H1 (cell line): Measurements from ENCODE around the gene ATG16L2. TPM values are rescaled to one million over a fixed set of nuclear protein-coding genes. Genes with fewer than 3 reads are reported as not detected.

Experiments used
- CTCF ChIA-PET: fragments of 300-600 bp; sonication (Branson Sonifier 250); formaldehyde crosslinking; loops from one replicate; lab custom pipeline; 2021; ENCODE audit not compliant: partially characterized antibody; lab: Charles Lee
- POLR2A ChIA-PET: fragments of 300-600 bp; sonication (Branson Sonifier 250); formaldehyde crosslinking; loops from one replicate; lab custom pipeline; 2021; ENCODE audit warnings: inconsistent platforms; ENCODE audit not compliant: partially characterized antibody; lab: Charles Lee
- DNase-seq, 2 experiments: peaks; one replicate each; pipeline versions ENCODE4 v3.0.0 to v3.0.0-alpha.2; 2010 to 2022; ENCODE audit warnings: low spot score in 2 of 2, low read depth in 1 of 2, mixed read lengths in 1 of 2
- FAIRE-seq: peaks from 2 replicates; lab custom pipeline; 2011; peaks lifted over from hg19 to GRCh38; lab: Jason Lieb, UNC
- H2AFZ ChIP-seq: 2 replicates; pipeline ENCODE4 v1.8.1; 2012; ENCODE audit warnings: low read length, inconsistent platforms
- H2AK5ac ChIP-seq: 2 replicates; pipeline ENCODE4 v1.6.1; 2013; ENCODE audit warnings: low read depth, low read length
- H2BK120ac ChIP-seq: replicated peaks from 2 replicates; pipeline ENCODE3; 2013; ENCODE audit warnings: low read depth, low read length, inconsistent platforms
- H2BK12ac ChIP-seq: 2 replicates; pipeline ENCODE4 v1.6.1; 2013; ENCODE audit warnings: low read depth, low read length
- H2BK15ac ChIP-seq: 2 replicates; pipeline ENCODE4 v1.6.1; 2013; ENCODE audit warnings: low read length
- H2BK20ac ChIP-seq: 2 replicates; pipeline ENCODE4 v1.6.1; 2013; ENCODE audit warnings: low read length
- H2BK5ac ChIP-seq: 2 replicates; pipeline ENCODE4 v1.6.1; 2013; ENCODE audit warnings: low read depth, low read length
- H3K14ac ChIP-seq: 2 replicates; pipeline ENCODE4 v1.6.1; 2013; ENCODE audit warnings: inconsistent platforms; ENCODE audit not compliant: insufficient read length
- H3K18ac ChIP-seq: 2 replicates; pipeline ENCODE4 v1.6.1; 2013; ENCODE audit warnings: low read length; ENCODE audit errors: extremely low read depth
- H3K23ac ChIP-seq: 2 replicates; pipeline ENCODE4 v1.6.1; 2013; ENCODE audit warnings: inconsistent platforms; ENCODE audit not compliant: insufficient read length
- H3K23me2 ChIP-seq: 2 replicates; pipeline ENCODE4 v1.6.1; 2013; ENCODE audit warnings: low read depth, low read length
- H3K27ac ChIP-seq: 2 replicates; pipeline ENCODE4 v1.6.1; 2011; ENCODE audit warnings: low read depth, low read length, inconsistent platforms
- H3K27me3 ChIP-seq, 4 experiments: replicated peaks in 1 of 4; 1 replicate in 1 of 4; 2 replicates in 3 of 4; pipeline versions ENCODE4 v1.6.1 to v1.8.1; 2011 to 2013; ENCODE audit warnings: low read length in 3 of 4, mild to moderate bottlenecking in 3 of 4, inconsistent platforms in 2 of 4, mixed read lengths in 2 of 4, moderate library complexity in 1 of 4; ENCODE audit not compliant: control insufficient read depth in 3 of 4, insufficient read depth in 3 of 4; ENCODE audit errors: extremely low read depth in 1 of 4
- H3K36me3 ChIP-seq, 4 experiments: 2 replicates each; pipeline versions ENCODE4 v1.6.1 to v1.8.1; 2011 to 2013; ENCODE audit warnings: mild to moderate bottlenecking in 4 of 4, low read length in 3 of 4, moderate library complexity in 2 of 4, control low read depth in 1 of 4, inconsistent platforms in 1 of 4; ENCODE audit not compliant: insufficient read depth in 4 of 4, control insufficient read depth in 2 of 4
- H3K4ac ChIP-seq: replicated peaks from 2 replicates; pipeline ENCODE3; 2013; ENCODE audit warnings: low read length, low read depth, mixed read lengths, inconsistent platforms; ENCODE audit not compliant: insufficient read length
- H3K4me1 ChIP-seq, 4 experiments: replicated peaks in 1 of 4; 1 replicate in 1 of 4; 2 replicates in 3 of 4; pipeline versions ENCODE4 v1.6.1 to v1.8.1; 2011 to 2013; ENCODE audit warnings: low read length in 3 of 4, inconsistent platforms in 2 of 4, mixed read lengths in 1 of 4; ENCODE audit not compliant: insufficient read depth in 4 of 4, control insufficient read depth in 3 of 4
- H3K4me2 ChIP-seq, 2 experiments: 2 replicates each; pipeline versions ENCODE4 v1.6.1 to v1.8.1; 2011 to 2013; ENCODE audit warnings: low read depth in 2 of 2, low read length in 2 of 2, control low read depth in 1 of 2, inconsistent platforms in 1 of 2, mild to moderate bottlenecking in 1 of 2; ENCODE audit not compliant: insufficient read depth in 1 of 2
- H3K4me3 ChIP-seq, 4 experiments: fragments of 200-600, 300-600 bp in 1 of 4; sonication (generic), shearing (Covaris generic), sonication (Bioruptor Twin) in 1 of 4; 2 replicates each; pipeline versions ENCODE4 v1.5.1 to v1.8.1; 2011 to 2016; ENCODE audit warnings: low read length in 4 of 4, low read depth in 3 of 4, control low read depth in 2 of 4, inconsistent platforms in 2 of 4, mild to moderate bottlenecking in 2 of 4, mixed read lengths in 1 of 4, moderate library complexity in 1 of 4; ENCODE audit not compliant: insufficient read depth in 2 of 4; ENCODE audit errors: extremely low read depth in 1 of 4
- H3K56ac ChIP-seq: replicated peaks from 2 replicates; pipeline ENCODE3; 2013; ENCODE audit warnings: low read depth, mild to moderate bottlenecking, mixed read lengths, low read length, inconsistent platforms; ENCODE audit not compliant: insufficient read length
- H3K79me1 ChIP-seq: 2 replicates; pipeline ENCODE4 v1.6.1; 2013; ENCODE audit warnings: low read depth, low read length, control low read depth
- H3K79me2 ChIP-seq, 2 experiments: 2 replicates each; pipeline versions ENCODE4 v1.6.1 to v1.8.1; 2012 to 2013; ENCODE audit warnings: low read length in 2 of 2, mild to moderate bottlenecking in 2 of 2, inconsistent platforms in 1 of 2; ENCODE audit not compliant: insufficient read depth in 2 of 2, control insufficient read depth in 1 of 2
- H3K9ac ChIP-seq, 4 experiments: replicated peaks in 1 of 4; 1 replicate in 1 of 4; 2 replicates in 3 of 4; pipeline versions ENCODE4 v1.6.1 to v1.8.1; 2011 to 2013; ENCODE audit warnings: low read depth in 3 of 4, low read length in 3 of 4, control low read depth in 2 of 4, mild to moderate bottlenecking in 2 of 4, moderate library complexity in 2 of 4, inconsistent platforms in 1 of 4; ENCODE audit errors: extremely low read depth in 1 of 4
- H3K9me3 ChIP-seq, 2 experiments: 2 replicates each; pipeline versions ENCODE4 v1.6.1 to v1.8.1; 2012 to 2013; ENCODE audit warnings: mild to moderate bottlenecking in 2 of 2, moderate library complexity in 2 of 2, control low read depth in 1 of 2, inconsistent platforms in 1 of 2, low read depth in 1 of 2, low read length in 1 of 2, mixed read lengths in 1 of 2; ENCODE audit not compliant: insufficient read depth in 2 of 2
- H4K20me1 ChIP-seq, 2 experiments: replicated peaks in 1 of 2; 2 replicates each; pipeline versions ENCODE3 to v1.8.1; 2011 to 2013; ENCODE audit warnings: inconsistent platforms in 2 of 2, low read length in 2 of 2, mild to moderate bottlenecking in 1 of 2; ENCODE audit not compliant: insufficient read depth in 2 of 2, control insufficient read depth in 1 of 2
- H4K5ac ChIP-seq: 2 replicates; pipeline ENCODE4 v1.6.1; 2013; ENCODE audit warnings: low read length, low read depth, mixed read lengths, inconsistent platforms; ENCODE audit not compliant: insufficient read length
- H4K8ac ChIP-seq: 2 replicates; pipeline ENCODE4 v1.8.0; 2013; ENCODE audit warnings: mild to moderate bottlenecking, moderate library complexity, low read length, inconsistent platforms; ENCODE audit not compliant: insufficient read depth; ENCODE audit errors: extremely low read depth
- H4K91ac ChIP-seq: replicated peaks from 2 replicates; pipeline ENCODE3; 2013; ENCODE audit warnings: low read length, mixed read lengths, inconsistent platforms; ENCODE audit not compliant: insufficient read length
- CTCF ChIP-seq, 3 experiments: IDR thresholded peaks; 1 replicate in 2 of 3; 2 replicates in 1 of 3; pipeline versions ENCODE4 v1.5.1 to v1.6.1; 2011; ENCODE audit warnings: low read length in 3 of 3, mild to moderate bottlenecking in 3 of 3, inconsistent platforms in 2 of 3, low read depth in 1 of 3, moderate library complexity in 1 of 3; ENCODE audit not compliant: insufficient read depth in 1 of 3; ENCODE audit errors: control extremely low read depth in 1 of 3
- GABPA ChIP-seq: IDR thresholded peaks from 2 replicates; pipeline ENCODE4 v1.6.1; 2011; ENCODE audit warnings: mild to moderate bottlenecking, low read length, moderate library complexity, borderline replicate concordance; ENCODE audit not compliant: insufficient read depth
- JUN ChIP-seq: IDR thresholded peaks from 2 replicates; pipeline ENCODE4 v1.6.1; 2011; ENCODE audit warnings: low read depth, mild to moderate bottlenecking, improper control_type of control experiment, low read length
- MAX ChIP-seq: IDR thresholded peaks from 2 replicates; pipeline ENCODE4 v1.6.1; 2012; ENCODE audit warnings: inconsistent platforms
- NRF1 ChIP-seq: IDR thresholded peaks from 2 replicates; pipeline ENCODE4 v1.6.1; 2011; ENCODE audit warnings: mild to moderate bottlenecking, low read depth, low read length, improper control_type of control experiment
- RAD21 ChIP-seq, 2 experiments: IDR thresholded peaks in 1 of 2; conservative IDR thresholded peaks in 1 of 2; 2 replicates each; pipeline ENCODE4 v1.6.1; 2011; ENCODE audit warnings: low read depth in 2 of 2, low read length in 2 of 2, improper control_type of control experiment in 1 of 2, inconsistent platforms in 1 of 2, mild to moderate bottlenecking in 1 of 2, moderate library complexity in 1 of 2
- SAP30 ChIP-seq: fragments of 300-600 bp; sonication (generic); IDR thresholded peaks from 2 replicates; pipeline ENCODE4 v1.7.1; 2012; ENCODE audit warnings: low read length, moderate library complexity, mild to moderate bottlenecking, inconsistent platforms; ENCODE audit not compliant: insufficient read depth, insufficient replicate concordance
- WGBS, 2 experiments: shearing (Covaris generic) in 1 of 2; methylation state at CpG; one replicate each; pipeline versions ENCODE4 v1.1.6 to v1.1.7; 2013 to 2015; ENCODE audit warnings: low lambda C conversion rate in 2 of 2, mixed read lengths in 2 of 2, inconsistent platforms in 1 of 2, low coverage in 1 of 2, missing lambda C conversion rate in 1 of 2; ENCODE audit not compliant: insufficient replicate concordance in 2 of 2, insufficient coverage in 1 of 2, insufficient read length in 1 of 2; ENCODE audit errors: extremely low coverage in 1 of 2, missing lambda C conversion rate in 1 of 2; 5-methylcytosine and 5-hydroxymethylcytosine counted together
- polyA plus RNA-seq, 7 experiments: library from polyadenylated mRNA; depleted of rRNA in 3 of 7; stranded (reverse) in 5 of 7; unstranded in 2 of 7; fragments of >200 nt in 5 of 7; fragments of 200-250 nt in 2 of 7; gene quantifications; 1 replicate in 5 of 7; 2 replicates in 1 of 7; 4 replicates in 1 of 7; pipeline versions ENCODE4 v1.2.1 to v1.2.3, GENCODE V29; 2011 to 2013; ENCODE audit warnings: missing spikeins in 2 of 7, mixed read lengths in 2 of 7
- total RNA-seq: library from RNA; stranded (reverse); fragmentation: NEBNext Ultra II Directional; extraction: Animal tissue kit (Norgen Biotek cat#: 25700); gene quantifications from 2 replicates; pipeline ENCODE4 v1.2.1, GENCODE V29; 2021

The ATG16L2 gene
- total and polyA plus RNA-seq, 2 of the 8 experiments (the other 6 are each of a cell fraction or from before 2014, with no cell fraction given) = 11.0 to 18.5 TPM

GRCh38 chr11:72768581-72768980 lies 45.6 kb upstream of the ATG16L2 start:
- POLR2A ChIA-PET = interaction anchor here (1.2 to 1.3 kb wide), 2 partner anchors 9 to 45 kb away, joined by 3 to 5 read pairs; no protein-coding TSS in a partner anchor

More at GRCh38 chr11:72768581-72768980, 45.6 kb upstream of the ATG16L2 start:
- no peaks in the 10 kb centered on the region for H3K9me3 ChIP-seq
- 67% methylated on average over 3 of the region's 3 CpGs; no CpG with 5 or more reads in 1 of the 2 experiments for WGBS, 2 experiments
- no peak overlapping the region for H2BK120ac ChIP-seq
- no peaks in the 10 kb centered on the region for H3K23me2 ChIP-seq
- no peak overlapping the region for H4K91ac ChIP-seq
- H2BK5ac ChIP-seq = no peak overlapping the region
- no peak overlapping the region for H2BK20ac ChIP-seq
- no peak overlapping the region for H3K18ac ChIP-seq
- peak overlapping the region in 1 of 2 experiments; percentile 31; a peak in 2 of 4 replicates for H3K4me2 ChIP-seq
- 0 out of 2 replicates have a peak overlapping the region, but pooled peaks have one; percentile 33 for H2AK5ac ChIP-seq
- H3K4ac ChIP-seq = no peak overlapping the region
- TF ChIP-seq JUN = no peak
- no peak for TF ChIP-seq SAP30
- TF ChIP-seq NRF1 = no peak
- TF ChIP-seq MAX = no peak
- TF ChIP-seq RAD21 (IDR thresholded peaks at IDR 0.05 in 1 of 2, conservative IDR thresholded peaks at IDR 0.05 in 1 of 2; ENCODE audit: low read depth in 2 of 2, low read length in 2 of 2) = no peak
- TF ChIP-seq GABPA = no peak
- no peak for TF ChIP-seq CTCF (IDR thresholded peaks at IDR 0.05; ENCODE audit: control extremely low read depth in 1 of 3, insufficient read depth in 1 of 3, low read depth in 1 of 3, low read length in 3 of 3)
- FAIRE-seq (no peak), DNase-seq (no peak)
- no peaks in the 10 kb centered on the region for H4K20me1 ChIP-seq
- no peak overlapping the region for H3K56ac ChIP-seq
- CTCF ChIA-PET = interaction anchor here (0.8 to 3.2 kb wide), 12 partner anchors 9 to 84 kb away, joined by 3 to 20 read pairs (median 5); partner anchors contain the start of gene STARD10
- no peak overlapping the region for H3K4me3 ChIP-seq
- no peak overlapping the region for H2AFZ ChIP-seq
- H3K9ac ChIP-seq = no peak overlapping the region
- no peak overlapping the region for H4K8ac ChIP-seq
- H3K79me2 ChIP-seq = no peaks in the 10 kb centered on the region
- H3K27ac ChIP-seq = no peak overlapping the region
- H3K23ac ChIP-seq = no peak overlapping the region
- no peak overlapping the region for H2BK15ac ChIP-seq
- no peaks in the 10 kb centered on the region for H3K27me3 ChIP-seq
- H4K5ac ChIP-seq = no peak overlapping the region
- no peak overlapping the region for H2BK12ac ChIP-seq
- H3K36me3 ChIP-seq = no peaks in the 10 kb centered on the region
- H3K79me1 ChIP-seq = peaks cover 3% of the 10 kb centered on the region
- peaks cover 0 to 26% (median 16%) of the 10 kb centered on the region in 4 experiments; a peak in 6 of 7 replicates for H3K4me1 ChIP-seq
- H3K14ac ChIP-seq = no peak overlapping the region
